ENCODE results near the gene DCDC2. TPM values are rescaled to one million over a fixed set of nuclear protein-coding genes. Genes with fewer than 3 reads are reported as not detected.
A peak's percentile ranks its signal among the peaks of the same experiment; 100 is the strongest.

DCDC2 gene
- total RNA-seq, 1 experiment from 2014 or later, result 45.1 TPM

DNA sequence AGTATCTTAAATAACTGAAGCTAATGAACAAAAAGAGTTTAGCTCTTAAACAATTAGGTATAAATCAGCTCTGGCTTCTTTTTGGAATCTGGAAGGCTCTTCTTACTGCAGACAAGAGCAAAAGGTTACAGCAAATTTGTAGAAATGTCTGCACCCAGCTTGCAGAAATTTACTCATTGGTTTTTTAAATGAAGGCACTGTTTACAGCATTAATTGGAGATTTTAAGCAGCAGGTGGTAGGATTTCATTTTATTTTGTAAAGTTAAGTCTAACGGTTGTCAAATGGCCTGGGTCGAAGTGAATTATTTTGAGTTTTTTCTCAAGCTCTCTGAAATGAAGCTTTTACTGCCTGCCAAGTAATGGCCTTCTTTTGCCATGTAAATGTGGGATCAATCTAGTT, 129.7 kb downstream of the DCDC2 start:
- H3K4me3 ChIP-seq (ENCODE audit: low read depth, low read length, poor library complexity, severe bottlenecking), result no peak overlapping the region
- peaks cover 24% of the 10 kb centered on the region for H3K4me1 ChIP-seq (ENCODE audit: insufficient read depth, low read length, poor library complexity, severe bottlenecking)
- no peaks in the 10 kb centered on the region for H3K9me3 ChIP-seq (ENCODE audit: low read depth, low read length, poor library complexity, severe bottlenecking)
- intact Hi-C loops (cut with micrococcal nuclease; ENCODE audit: unreplicated experiment), result no loop called here
- BruUV-seq (replicated peaks), result no TSS peak
- H3K27ac ChIP-seq (ENCODE audit: low read depth, low read length, poor library complexity, severe bottlenecking), result peak overlapping the region; percentile 46
- DNase-seq (ENCODE audit: low spot score), result peak; percentile 17
- TF ChIP-seq, protein P1, sequence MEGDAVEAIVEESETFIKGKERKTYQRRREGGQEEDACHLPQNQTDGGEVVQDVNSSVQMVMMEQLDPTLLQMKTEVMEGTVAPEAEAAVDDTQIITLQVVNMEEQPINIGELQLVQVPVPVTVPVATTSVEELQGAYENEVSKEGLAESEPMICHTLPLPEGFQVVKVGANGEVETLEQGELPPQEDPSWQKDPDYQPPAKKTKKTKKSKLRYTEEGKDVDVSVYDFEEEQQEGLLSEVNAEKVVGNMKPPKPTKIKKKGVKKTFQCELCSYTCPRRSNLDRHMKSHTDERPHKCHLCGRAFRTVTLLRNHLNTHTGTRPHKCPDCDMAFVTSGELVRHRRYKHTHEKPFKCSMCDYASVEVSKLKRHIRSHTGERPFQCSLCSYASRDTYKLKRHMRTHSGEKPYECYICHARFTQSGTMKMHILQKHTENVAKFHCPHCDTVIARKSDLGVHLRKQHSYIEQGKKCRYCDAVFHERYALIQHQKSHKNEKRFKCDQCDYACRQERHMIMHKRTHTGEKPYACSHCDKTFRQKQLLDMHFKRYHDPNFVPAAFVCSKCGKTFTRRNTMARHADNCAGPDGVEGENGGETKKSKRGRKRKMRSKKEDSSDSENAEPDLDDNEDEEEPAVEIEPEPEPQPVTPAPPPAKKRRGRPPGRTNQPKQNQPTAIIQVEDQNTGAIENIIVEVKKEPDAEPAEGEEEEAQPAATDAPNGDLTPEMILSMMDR (conservative IDR thresholded peaks at IDR 0.05; ENCODE audit: low read depth, low read length), result no peak
- no peak for TF ChIP-seq EZH2 (IDR thresholded peaks at IDR 0.05; ENCODE audit: borderline replicate concordance, low read depth, low read length, poor library complexity, severe bottlenecking)
- ChIA-PET CTCF (no interaction called here), POLR2A (ENCODE audit: low non-redundant PET) (no interaction called here)
- no peaks in the 10 kb centered on the region for H3K27me3 ChIP-seq (replicated peaks; ENCODE audit: insufficient read depth, low read depth, low read length, poor library complexity)
- H3K36me3 ChIP-seq (ENCODE audit: insufficient read depth, low read length, poor library complexity, severe bottlenecking), result no peaks in the 10 kb centered on the region

DNA sequence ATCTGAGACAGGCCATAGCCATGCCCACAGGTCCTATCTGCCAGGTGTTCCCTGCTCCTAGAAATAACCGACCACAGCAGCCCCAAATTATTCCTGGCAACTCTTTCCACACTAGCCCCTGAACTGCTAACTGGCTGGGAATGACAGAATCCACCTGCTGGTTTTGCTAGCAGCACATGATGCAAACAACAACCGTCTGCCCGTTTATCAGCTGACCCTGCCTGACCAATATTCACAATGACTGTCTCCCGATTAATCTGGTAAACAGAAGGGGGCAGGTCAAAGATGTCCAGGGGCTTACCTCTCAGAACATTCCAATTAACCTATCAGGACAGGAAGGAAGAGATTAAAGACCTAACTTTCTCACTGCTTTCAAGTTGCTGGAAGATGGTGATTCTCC, 130.3 kb downstream of the DCDC2 start:
- Histone ChIP-seq H3K27me3 (replicated peaks; ENCODE audit: insufficient read depth, low read depth, low read length, poor library complexity) (no peaks in the 10 kb centered on the region), H3K27ac (ENCODE audit: low read depth, low read length, poor library complexity, severe bottlenecking) (peak overlapping the region; percentile 46), H3K4me3 (ENCODE audit: low read depth, low read length, poor library complexity, severe bottlenecking) (no peak overlapping the region), H3K9me3 (ENCODE audit: low read depth, low read length, poor library complexity, severe bottlenecking) (no peaks in the 10 kb centered on the region), H3K36me3 (ENCODE audit: insufficient read depth, low read length, poor library complexity, severe bottlenecking) (no peaks in the 10 kb centered on the region), H3K4me1 (ENCODE audit: insufficient read depth, low read length, poor library complexity, severe bottlenecking) (peaks cover 24% of the 10 kb centered on the region)
- POLR2A ChIA-PET (ENCODE audit: low non-redundant PET), result no interaction called here
- no TSS peak for BruUV-seq (replicated peaks)
- CTCF ChIA-PET, result no interaction called here
- DNase-seq (ENCODE audit: low spot score), result no peak
- no peak for TF ChIP-seq EZH2 (IDR thresholded peaks at IDR 0.05; ENCODE audit: borderline replicate concordance, low read depth, low read length, poor library complexity, severe bottlenecking)
- TF ChIP-seq, protein P1 (conservative IDR thresholded peaks at IDR 0.05; ENCODE audit: low read depth, low read length), result no peak
- intact Hi-C loops (cut with micrococcal nuclease; ENCODE audit: unreplicated experiment), result no loop called here

DNA sequence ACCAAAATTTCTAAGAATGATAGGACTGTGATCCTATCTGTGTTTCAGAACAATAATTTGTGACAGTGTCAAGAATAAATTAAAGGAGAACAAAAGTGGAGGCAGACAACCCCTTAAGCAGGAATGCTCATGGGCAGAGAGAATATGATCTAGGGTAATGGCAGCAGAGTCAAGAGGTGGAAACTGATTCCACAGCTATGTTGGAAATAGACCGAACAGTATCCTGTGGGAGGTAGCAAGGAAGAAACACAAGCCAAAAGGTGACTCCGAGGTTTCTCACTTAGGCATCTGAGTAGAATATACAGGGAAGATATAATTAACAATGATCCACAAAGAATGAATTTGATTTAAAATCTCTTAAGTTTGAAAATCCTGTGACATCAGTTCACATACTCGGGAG, 131.3 kb downstream of the DCDC2 start:
- ChIA-PET CTCF (no interaction called here), POLR2A (ENCODE audit: low non-redundant PET) (no interaction called here)
- no TSS peak for BruUV-seq (replicated peaks)
- DNase-seq (ENCODE audit: low spot score), result no peak
- TF ChIP-seq, protein P1 (conservative IDR thresholded peaks at IDR 0.05; ENCODE audit: low read depth, low read length), result no peak
- TF ChIP-seq EZH2 (IDR thresholded peaks at IDR 0.05; ENCODE audit: borderline replicate concordance, low read depth, low read length, poor library complexity, severe bottlenecking), result no peak
- Histone ChIP-seq H3K9me3 (ENCODE audit: low read depth, low read length, poor library complexity, severe bottlenecking) (no peaks in the 10 kb centered on the region), H3K36me3 (ENCODE audit: insufficient read depth, low read length, poor library complexity, severe bottlenecking) (no peaks in the 10 kb centered on the region), H3K27me3 (replicated peaks; ENCODE audit: insufficient read depth, low read depth, low read length, poor library complexity) (no peaks in the 10 kb centered on the region), H3K4me3 (ENCODE audit: low read depth, low read length, poor library complexity, severe bottlenecking) (no peak overlapping the region), H3K27ac (ENCODE audit: low read depth, low read length, poor library complexity, severe bottlenecking) (no peak overlapping the region), H3K4me1 (ENCODE audit: insufficient read depth, low read length, poor library complexity, severe bottlenecking) (peaks cover 24% of the 10 kb centered on the region)
- intact Hi-C loops (cut with micrococcal nuclease; ENCODE audit: unreplicated experiment), result no loop called here
